IMR-90 (cell line): ENCODE measurements around the gene HTT-AS. TPM values are rescaled to one million over a fixed set of nuclear protein-coding genes. Genes with fewer than 3 reads are reported as not detected.

Experiments
- ATAC-seq: fragments of 200-7000 bp; cut with Tn5 transposase; 2 replicates; pipeline ENCODE4 v1.9.1; 2020; ENCODE audit warnings: low read depth, mild to moderate bottlenecking, moderate library complexity
- BruUV-seq: library from RNA; stranded (reverse); fragments of 400-500 nt; replicated peaks from 2 replicates; lab custom pipeline; 2021; lab: Mats Ljungman, UMichigan
- CTCF ChIA-PET: fragments of 300-600 bp; formaldehyde crosslinking; extraction: SDS; loops from one replicate; lab custom pipeline; 2021; ENCODE audit warnings: antibody characterized with exemption; lab: Yijun Ruan, JAX
- POLR2A ChIA-PET: fragments of 300-600 bp; sonication (Branson Sonifier 250); formaldehyde crosslinking; loops from one replicate; lab custom pipeline; 2022; ENCODE audit warnings: antibody characterized with exemption; ENCODE audit not compliant: unreplicated experiment; lab: Charles Lee
- DNase-seq: peaks from one replicate; pipeline ENCODE4 v3.0.0; 2013
- H2AFZ ChIP-seq: replicated peaks from 2 replicates; pipeline ENCODE3; 2013; ENCODE audit warnings: low read length, mild to moderate bottlenecking; ENCODE audit not compliant: poor library complexity
- H2AK5ac ChIP-seq: 2 replicates; pipeline ENCODE4 v1.6.1; 2013; ENCODE audit warnings: low read depth, low read length, inconsistent platforms
- H2AK9ac ChIP-seq: replicated peaks from 2 replicates; pipeline ENCODE3; 2013; ENCODE audit warnings: mild to moderate bottlenecking, low read depth, low read length, moderate library complexity; ENCODE audit not compliant: poor library complexity
- H2BK120ac ChIP-seq: 2 replicates; pipeline ENCODE4 v1.6.1; 2013; ENCODE audit warnings: low read depth, low read length, inconsistent platforms
- H2BK15ac ChIP-seq: 3 replicates; pipeline ENCODE4 v1.6.1; 2013; ENCODE audit warnings: low read depth, low read length, inconsistent platforms
- H2BK20ac ChIP-seq: 2 replicates; pipeline ENCODE4 v1.6.1; 2013; ENCODE audit warnings: low read depth, mild to moderate bottlenecking, inconsistent platforms, low read length, moderate library complexity
- H2BK5ac ChIP-seq: 2 replicates; pipeline ENCODE4 v1.6.1; 2013; ENCODE audit warnings: mild to moderate bottlenecking, low read depth, low read length, inconsistent platforms; ENCODE audit not compliant: poor library complexity, severe bottlenecking
- H3K14ac ChIP-seq: replicated peaks from 2 replicates; pipeline ENCODE4 v1.6.1; 2013; ENCODE audit warnings: low read depth, low read length, inconsistent platforms
- H3K18ac ChIP-seq: 2 replicates; pipeline ENCODE4 v1.6.1; 2013; ENCODE audit warnings: low read depth, low read length, control low read depth
- H3K23ac ChIP-seq: 2 replicates; pipeline ENCODE4 v1.6.1; 2013; ENCODE audit warnings: low read depth, low read length, inconsistent platforms
- H3K27ac ChIP-seq: 2 replicates; pipeline ENCODE4 v1.5.1; 2013; ENCODE audit warnings: mild to moderate bottlenecking, control low read depth, low read length; ENCODE audit not compliant: insufficient read depth
- H3K27me3 ChIP-seq: 2 replicates; pipeline ENCODE4 v1.6.1; 2013; ENCODE audit warnings: low read length; ENCODE audit not compliant: control insufficient read depth, insufficient read depth
- H3K36me3 ChIP-seq: 2 replicates; pipeline ENCODE4 v1.6.1; 2013; ENCODE audit warnings: low read length, mixed read lengths; ENCODE audit not compliant: control insufficient read depth, insufficient read depth
- H3K4ac ChIP-seq: 2 replicates; pipeline ENCODE4 v1.6.1; 2013; ENCODE audit warnings: low read depth, low read length, inconsistent platforms
- H3K4me1 ChIP-seq: 2 replicates; pipeline ENCODE4 v1.6.1; 2013; ENCODE audit warnings: low read length, mixed read lengths; ENCODE audit not compliant: control insufficient read depth, insufficient read depth
- H3K4me2 ChIP-seq: 2 replicates; pipeline ENCODE4 v1.6.1; 2013; ENCODE audit warnings: low read depth, mild to moderate bottlenecking, control low read depth, low read length, moderate library complexity
- H3K4me3 ChIP-seq: 2 replicates; pipeline ENCODE4 v1.5.1; 2013; ENCODE audit warnings: low read depth, mild to moderate bottlenecking, control low read depth, low read length, moderate library complexity; ENCODE audit not compliant: insufficient read depth
- H3K56ac ChIP-seq: 2 replicates; pipeline ENCODE4 v1.6.1; 2013; ENCODE audit warnings: low read length, inconsistent platforms; ENCODE audit not compliant: insufficient read depth; ENCODE audit errors: extremely low read depth
- H3K79me1 ChIP-seq, 2 experiments: 2 replicates each; pipeline ENCODE4 v1.6.1; 2013; ENCODE audit warnings: low read length in 2 of 2, inconsistent platforms in 1 of 2, low read depth in 1 of 2
- H3K9ac ChIP-seq: 2 replicates; pipeline ENCODE4 v1.6.1; 2013; ENCODE audit warnings: low read depth, low read length, control low read depth
- H3K9me1 ChIP-seq: 2 replicates; pipeline ENCODE4 v1.6.1; 2013; ENCODE audit warnings: low read length, inconsistent platforms; ENCODE audit not compliant: insufficient read depth
- H3K9me3 ChIP-seq: 2 replicates; pipeline ENCODE4 v1.6.1; 2013; ENCODE audit warnings: low read length; ENCODE audit not compliant: control insufficient read depth, insufficient read depth
- H4K20me1 ChIP-seq: 2 replicates; pipeline ENCODE4 v1.6.1; 2013; ENCODE audit warnings: low read length, inconsistent platforms; ENCODE audit not compliant: insufficient read depth
- H4K5ac ChIP-seq: 2 replicates; pipeline ENCODE4 v1.6.1; 2013; ENCODE audit warnings: mild to moderate bottlenecking, low read depth, low read length, control low read depth
- H4K8ac ChIP-seq, 2 experiments: 2 replicates each; pipeline ENCODE4 v1.6.1; 2013; ENCODE audit warnings: low read depth in 2 of 2, low read length in 2 of 2, control low read depth in 1 of 2, inconsistent platforms in 1 of 2
- H4K91ac ChIP-seq: 2 replicates; pipeline ENCODE4 v1.6.1; 2013; ENCODE audit warnings: low read depth, low read length, inconsistent platforms; ENCODE audit not compliant: insufficient read depth
- CHD1 ChIP-seq: IDR thresholded peaks from 2 replicates; pipeline ENCODE4 v1.6.1; 2012; ENCODE audit warnings: low read depth, low read length, improper control_type of control experiment
- MAZ ChIP-seq: IDR thresholded peaks from 2 replicates; pipeline ENCODE4 v1.6.1; 2012; ENCODE audit warnings: low read depth, mild to moderate bottlenecking, low read length, improper control_type of control experiment, moderate library complexity, borderline replicate concordance
- WGBS, 2 experiments: methylation state at CpG; one replicate each; pipeline versions ENCODE4 v1.1.5 to v1.1.7; 2013; ENCODE audit warnings: missing lambda C conversion rate in 2 of 2; ENCODE audit not compliant: insufficient read length in 1 of 2; ENCODE audit errors: extremely low coverage in 2 of 2; 5-methylcytosine and 5-hydroxymethylcytosine counted together
- dilution Hi-C: fragments of 300-500 bp; cut with HindIII; formaldehyde crosslinking; loops from one replicate; pipeline ENCODE4 v1.14.3; 2018; ENCODE audit warnings: low sequenced_read_pairs; ENCODE audit not compliant: unreplicated experiment
- in situ Hi-C: fragments of 300-500 bp; cut with MboI; formaldehyde crosslinking; loops from 3 replicates; pipeline ENCODE4 v1.14.3; 2019; ENCODE audit warnings: low sequenced_read_pairs, inconsistent platforms, mixed read lengths
- intact Hi-C: fragments of 100-400 bp; cut with micrococcal nuclease; formaldehyde crosslinking; loops from 2 replicates; pipeline ENCODE4 v1.10.0; 2022
- polyA plus RNA-seq, 3 experiments: library from polyadenylated mRNA; depleted of rRNA; stranded (reverse); fragments of >200 nt; gene quantifications; 2 replicates each; pipeline ENCODE4 v1.2.3, GENCODE V29; 2012; ENCODE audit warnings: low replicate concordance in 1 of 3
- total RNA-seq: library from RNA; depleted of rRNA; stranded (reverse); fragments of >200 nt; gene quantifications from 2 replicates; pipeline ENCODE4 v1.2.3, GENCODE V29; 2012

Gene HTT-AS
- total and polyA plus RNA-seq, 2 of the 4 experiments (the other 2 are of a cell fraction), result not detected

GRCh38 chr4:3066836-3067400 lies 7.4 kb downstream of the HTT-AS start:
- Histone ChIP-seq H3K4me1 (peaks cover 2% of the 10 kb centered on the region; the same call in 1 of the 2 replicates), H2BK20ac (no peak overlapping the region), H2BK120ac (no peak overlapping the region), H3K23ac (no peak overlapping the region), H3K9me3 (no peaks in the 10 kb centered on the region), H3K9ac (no peak overlapping the region), H2AK9ac (no peak overlapping the region), H2AK5ac (no peak overlapping the region), H3K14ac (no peak overlapping the region), H2AFZ (no peak overlapping the region), H3K27me3 (peaks cover 15% of the 10 kb centered on the region), H3K56ac (no peak overlapping the region), H4K20me1 (no peaks in the 10 kb centered on the region), H3K9me1 (no peaks in the 10 kb centered on the region), H3K36me3 (no peaks in the 10 kb centered on the region), H3K4me3 (no peak overlapping the region), H2BK15ac (no peak overlapping the region), H2BK5ac (no peak overlapping the region), H3K27ac (no peak overlapping the region), H4K8ac (no peak overlapping the region), H3K4ac (no peak overlapping the region), H4K5ac (no peak overlapping the region), H3K79me1 (no peaks in the 10 kb centered on the region), H4K91ac (no peak overlapping the region), H3K4me2 (no peak overlapping the region), H3K18ac (no peak overlapping the region)
- in situ Hi-C loops (no loop called here), intact Hi-C loops (no loop called here), dilution Hi-C loops (no loop called here)
- POLR2A ChIA-PET, result no interaction called here
- BruUV-seq, result no TSS peak
- CTCF ChIA-PET, result no interaction called here
- no peak for TF ChIP-seq MAZ
- TF ChIP-seq CHD1, result no peak
- no peak for ATAC-seq
- no CpG with 5 or more reads among the region's 6 CpGs for WGBS, 2 experiments
- no peak for DNase-seq
